Gastrocnemius medialis (tissue), 4 donors: ENCODE data around the gene NLRP11.

Experiments
- CTCF ChIP-seq, 5 experiments: fragments of 450-650 bp in 3 of 5; fragments of 200-600 bp in 2 of 5; sonication (generic) in 2 of 5; IDR thresholded peaks in 4 of 5; conservative IDR thresholded peaks in 1 of 5; 1 replicate in 4 of 5; 2 replicates in 1 of 5; pipeline ENCODE4 v1.5.1; 2016 to 2019; ENCODE audit warnings: antibody characterized with exemption in 5 of 5, mild to moderate bottlenecking in 3 of 5, moderate library complexity in 3 of 5
- POLR2A ChIP-seq, 2 donors: fragments of 450-650 bp; IDR thresholded peaks; one replicate each; pipeline ENCODE4 v1.6.1; 2017; ENCODE audit warnings: antibody characterized with exemption in 2 of 2, mild to moderate bottlenecking in 2 of 2, moderate library complexity in 2 of 2

- no peak for TF ChIP-seq POLR2A (IDR thresholded peaks at IDR 0.05)
- TF ChIP-seq CTCF (IDR thresholded peaks at IDR 0.05 in 4 of 5, conservative IDR thresholded peaks at IDR 0.05 in 1 of 5), result no peak
These were observed 50.7 kb downstream of the NLRP11 start for GRCh38 chr19:55781112-55781511.
